Tibial nerve (tissue), 4 donors: ENCODE measurements around the gene SPOCK1. TPM values are rescaled to one million over a fixed set of nuclear protein-coding genes. Genes with fewer than 3 reads are reported as not detected.

Experiments used
- DNase-seq, 2 donors: peaks; one replicate each; pipeline ENCODE4 v3.0.0-alpha.2; 2019; ENCODE audit warnings: low spot score in 2 of 2
- H3K27ac ChIP-seq, 4 donors: fragments of 200-600 bp; sonication (generic) in 3 of 4; one replicate each; pipeline ENCODE4 v1.5.1; 2017 to 2019; ENCODE audit warnings: mild to moderate bottlenecking in 1 of 4
- H3K27me3 ChIP-seq, 2 donors: fragments of 200-600 bp; sonication (generic) in 1 of 2; one replicate each; pipeline versions ENCODE4 v1.5.1 to v1.6.0; 2017 to 2019
- H3K36me3 ChIP-seq, 3 donors: fragments of 200-600 bp; sonication (generic); one replicate each; pipeline ENCODE4 v1.5.1; 2018 to 2019
- H3K4me1 ChIP-seq, 4 donors: fragments of 200-600 bp; sonication (generic) in 3 of 4; one replicate each; pipeline ENCODE4 v1.5.1; 2017 to 2019
- H3K4me3 ChIP-seq, 4 donors: fragments of 200-600 bp; sonication (generic) in 3 of 4; one replicate each; pipeline ENCODE4 v1.5.1; 2017 to 2019; ENCODE audit warnings: mild to moderate bottlenecking in 1 of 4, moderate library complexity in 1 of 4
- H3K9me3 ChIP-seq, 4 donors: fragments of 200-600 bp; sonication (generic) in 3 of 4; one replicate each; pipeline ENCODE4 v1.5.1; 2017 to 2019
- EP300 ChIP-seq, 2 donors: sonication (generic); formaldehyde crosslinking; IDR thresholded peaks; one replicate each; pipeline ENCODE4 v1.6.1; 2017; ENCODE audit warnings: antibody characterized with exemption in 2 of 2, mild to moderate bottlenecking in 1 of 2
- POLR2A ChIP-seq, 2 donors: fragments of 450-650 bp; IDR thresholded peaks; one replicate each; pipeline ENCODE4 v1.6.1; 2017; ENCODE audit warnings: antibody characterized with exemption in 2 of 2, mild to moderate bottlenecking in 2 of 2, moderate library complexity in 2 of 2
- WGBS, 2 donors: methylation state at CpG; one replicate each; pipeline ENCODE4 v1.1.5; 2018; 5-methylcytosine and 5-hydroxymethylcytosine counted together
- small RNA-seq: library from RNA; depleted of rRNA; stranded (forward); fragments of <200 nt; gene quantifications from one replicate; pipeline ENCODE3, GENCODE V24; 2016
- total RNA-seq, 4 donors: library from RNA; depleted of rRNA; stranded (reverse); fragments of >200 nt; gene quantifications; one replicate each; pipeline ENCODE4 v1.1.0, GENCODE V29; 2016
- TF ChIP-seq, protein P1 (sequence below), 5 experiments: fragments of 200-600 bp in 3 of 5; fragments of 450-650 bp in 2 of 5; sonication (generic) in 3 of 5; IDR thresholded peaks; one replicate each; pipeline ENCODE4 v1.5.1; 2016 to 2019; ENCODE audit warnings: antibody characterized with exemption in 5 of 5, mild to moderate bottlenecking in 3 of 5, moderate library complexity in 2 of 5

The SPOCK1 gene
- total RNA-seq, 4 donors from 2014 or later: 39.8 to 119 (median 73.1) TPM

DNA sequence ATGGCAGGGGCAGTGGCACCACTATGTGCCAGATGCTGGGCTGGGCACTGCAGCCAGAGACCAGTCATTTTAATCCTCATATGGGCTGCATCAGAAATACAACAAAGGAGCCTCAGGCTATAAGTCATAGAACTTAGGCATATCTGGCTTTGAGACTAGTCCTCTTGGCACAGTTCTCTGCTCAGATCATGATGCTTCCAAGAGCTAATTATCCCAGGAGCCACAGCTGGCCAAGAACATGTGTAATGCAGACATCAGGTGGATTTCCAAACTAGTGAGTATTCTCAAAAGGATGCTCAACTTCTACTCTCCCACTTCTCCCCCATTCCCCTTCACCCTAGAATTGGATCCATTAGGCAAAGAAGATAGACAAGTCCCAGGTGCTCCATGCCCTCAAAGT, 571.6 kb downstream of the SPOCK1 start:
- Histone ChIP-seq H3K27me3 (no peaks in the 10 kb centered on the region), H3K4me3 (no peak overlapping the region), H3K9me3 (peaks cover 0 to 12% (median 0%) of the 10 kb centered on the region in 4 donors), H3K27ac (no peak overlapping the region), H3K4me1 (no peaks in the 10 kb centered on the region), H3K36me3 (no peaks in the 10 kb centered on the region)
- no peak for DNase-seq
- TF ChIP-seq, protein P1, sequence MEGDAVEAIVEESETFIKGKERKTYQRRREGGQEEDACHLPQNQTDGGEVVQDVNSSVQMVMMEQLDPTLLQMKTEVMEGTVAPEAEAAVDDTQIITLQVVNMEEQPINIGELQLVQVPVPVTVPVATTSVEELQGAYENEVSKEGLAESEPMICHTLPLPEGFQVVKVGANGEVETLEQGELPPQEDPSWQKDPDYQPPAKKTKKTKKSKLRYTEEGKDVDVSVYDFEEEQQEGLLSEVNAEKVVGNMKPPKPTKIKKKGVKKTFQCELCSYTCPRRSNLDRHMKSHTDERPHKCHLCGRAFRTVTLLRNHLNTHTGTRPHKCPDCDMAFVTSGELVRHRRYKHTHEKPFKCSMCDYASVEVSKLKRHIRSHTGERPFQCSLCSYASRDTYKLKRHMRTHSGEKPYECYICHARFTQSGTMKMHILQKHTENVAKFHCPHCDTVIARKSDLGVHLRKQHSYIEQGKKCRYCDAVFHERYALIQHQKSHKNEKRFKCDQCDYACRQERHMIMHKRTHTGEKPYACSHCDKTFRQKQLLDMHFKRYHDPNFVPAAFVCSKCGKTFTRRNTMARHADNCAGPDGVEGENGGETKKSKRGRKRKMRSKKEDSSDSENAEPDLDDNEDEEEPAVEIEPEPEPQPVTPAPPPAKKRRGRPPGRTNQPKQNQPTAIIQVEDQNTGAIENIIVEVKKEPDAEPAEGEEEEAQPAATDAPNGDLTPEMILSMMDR (IDR thresholded peaks at IDR 0.05): no peak
- no peak for TF ChIP-seq POLR2A (IDR thresholded peaks at IDR 0.05)
- TF ChIP-seq EP300 (IDR thresholded peaks at IDR 0.05): no peak

DNA sequence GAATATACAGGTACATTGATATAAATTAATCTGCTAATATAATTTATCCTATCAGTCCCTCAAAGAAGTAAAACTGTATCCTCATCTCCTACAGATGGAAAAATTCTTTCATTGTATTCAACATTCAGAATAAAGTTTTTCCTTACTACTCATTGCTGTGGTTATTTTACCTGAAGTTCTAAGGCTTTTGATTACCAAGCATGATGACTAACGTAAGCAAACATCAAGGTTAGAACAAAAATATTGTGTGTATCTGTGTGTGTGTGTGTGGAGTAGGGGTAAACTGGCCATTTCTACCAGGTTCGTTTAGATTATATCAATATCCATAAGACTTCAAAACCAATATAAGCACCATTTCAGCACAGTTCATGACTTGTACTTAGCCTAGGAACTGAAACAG, 573.1 kb downstream of the SPOCK1 start:
- H3K4me1 ChIP-seq: no peaks in the 10 kb centered on the region
- H3K9me3 ChIP-seq: peaks cover 0 to 8% (median 0%) of the 10 kb centered on the region in 4 donors
- H3K4me3 ChIP-seq: no peak overlapping the region
- no peaks in the 10 kb centered on the region for H3K36me3 ChIP-seq
- H3K27me3 ChIP-seq: no peaks in the 10 kb centered on the region
- WGBS, 2 donors: 70 to 86% methylated on average over 2 of the region's 2 CpGs
- H3K27ac ChIP-seq: no peak overlapping the region
- DNase-seq: no peak
- TF ChIP-seq POLR2A (IDR thresholded peaks at IDR 0.05): no peak
- TF ChIP-seq, protein P1 (IDR thresholded peaks at IDR 0.05): no peak
- no peak for TF ChIP-seq EP300 (IDR thresholded peaks at IDR 0.05)

Small RNAs within 50 kb of the gene (small RNA-seq; reads per million reads assigned to genes)
- gene RNA5SP193: not detected

Other genes with a start within 250 kb of the SPOCK1 start
- gene KLHL3, start 236.8 kb upstream of the SPOCK1 start, total RNA-seq: 10 to 100 TPM; 22.5 to 35.7 (median 27.5) TPM